K562 (cell line): ENCODE results near the gene AAGAB. TPM values are rescaled to one million over a fixed set of nuclear protein-coding genes. Genes with fewer than 3 reads are reported as not detected.

Source experiments
- ATAC-seq: fragments of 200-7000 bp; cut with Tn5 transposase; 3 replicates; pipeline ENCODE4 v1.9.1; 2020; ENCODE audit warnings: moderate library complexity
- BruUV-seq: library from RNA; stranded (reverse); fragments of 400-500 nt; replicated peaks from 2 replicates; lab custom pipeline; 2021; lab: Mats Ljungman, UMichigan
- CTCF ChIA-PET: fragments of 300-600 bp; formaldehyde crosslinking; extraction: SDS; loops from one replicate; lab custom pipeline; 2021; ENCODE audit warnings: low intra/inter-chr PET ratio; lab: Yijun Ruan, JAX
- POLR2A ChIA-PET: fragments of 300-600, 350-650 bp; sonication (Branson Sonifier 250); formaldehyde crosslinking; extraction: SDS; loops from one replicate; lab custom pipeline; 2021; ENCODE audit warnings: antibody characterized with exemption, inconsistent platforms; lab: Yijun Ruan, JAX
- DNase-seq, 4 experiments: peaks; one replicate each; pipeline versions ENCODE4 v3.0.0 to v3.0.0-alpha.2; 2011 to 2018; ENCODE audit warnings: low spot score in 3 of 4, mixed read lengths in 3 of 4; ENCODE audit errors: extremely low read depth in 1 of 4
- FAIRE-seq: peaks from 2 replicates; lab custom pipeline; 2011; peaks lifted over from hg19 to GRCh38; lab: Jason Lieb, UNC
- H2AFZ ChIP-seq: 2 replicates; pipeline ENCODE4 v1.6.0; 2011; ENCODE audit warnings: low read depth, low read length, control low read depth, inconsistent platforms
- H3K27ac ChIP-seq: fragments of 200-600 bp; 3 replicates; pipeline ENCODE4 v1.8.0; 2011; ENCODE audit warnings: low read depth, mild to moderate bottlenecking, control low read depth, inconsistent platforms, low read length, moderate library complexity, mixed read lengths; ENCODE audit errors: extremely low read depth
- H3K27me3 ChIP-seq, 2 experiments: fragments of 300-600 bp in 1 of 2; 2 replicates in 1 of 2; 3 replicates in 1 of 2; pipeline versions ENCODE4 v1.6.0 to v1.8.0; 2011; ENCODE audit warnings: inconsistent platforms in 2 of 2, low read length in 2 of 2, mild to moderate bottlenecking in 1 of 2, mixed read lengths in 1 of 2, moderate library complexity in 1 of 2; ENCODE audit not compliant: control insufficient read depth in 2 of 2, insufficient read depth in 2 of 2
- H3K36me3 ChIP-seq: fragments of 300-600 bp; 3 replicates; pipeline ENCODE4 v1.8.0; 2011; ENCODE audit warnings: mild to moderate bottlenecking, low read length, inconsistent platforms; ENCODE audit not compliant: control insufficient read depth, insufficient read depth
- H3K4me1 ChIP-seq, 2 experiments: fragments of 200-600 bp in 1 of 2; replicated peaks in 1 of 2; 2 replicates in 1 of 2; 3 replicates in 1 of 2; pipeline versions ENCODE4 v1.5.1 to v1.8.0; 2011; ENCODE audit warnings: inconsistent platforms in 2 of 2, low read length in 2 of 2, mild to moderate bottlenecking in 1 of 2, mixed read lengths in 1 of 2, moderate library complexity in 1 of 2; ENCODE audit not compliant: control insufficient read depth in 2 of 2, insufficient read depth in 2 of 2
- H3K4me2 ChIP-seq: 2 replicates; pipeline ENCODE4 v1.6.1; 2011; ENCODE audit warnings: low read length, control low read depth, inconsistent platforms, mixed read lengths; ENCODE audit not compliant: insufficient read depth
- H3K4me3 ChIP-seq: fragments of 200-600 bp; sonication (generic), shearing (Covaris generic); 2 replicates; pipeline ENCODE4 v1.5.1; 2016; ENCODE audit warnings: control low read depth, inconsistent platforms
- H3K79me2 ChIP-seq: fragments of 200-600 bp; 3 replicates; pipeline ENCODE4 v1.8.0; 2011; ENCODE audit warnings: low read length, inconsistent platforms; ENCODE audit not compliant: control insufficient read depth, insufficient read depth
- H3K9ac ChIP-seq, 2 experiments: 2 replicates each; pipeline versions ENCODE4 v1.6.0 to v1.6.1; 2011; ENCODE audit warnings: low read depth in 2 of 2, low read length in 2 of 2, control low read depth in 1 of 2, inconsistent platforms in 1 of 2, mild to moderate bottlenecking in 1 of 2, mixed read lengths in 1 of 2; ENCODE audit not compliant: insufficient read depth in 1 of 2
- H3K9me1 ChIP-seq: one replicate; pipeline ENCODE4 v1.6.0; 2011; ENCODE audit warnings: inconsistent platforms, mild to moderate bottlenecking, low read length, moderate library complexity; ENCODE audit not compliant: control insufficient read depth, insufficient read depth
- H3K9me3 ChIP-seq: replicated peaks from 2 replicates; pipeline ENCODE4 v1.5.1; 2011; ENCODE audit warnings: low read depth, low read length, inconsistent platforms; ENCODE audit not compliant: control insufficient read depth, insufficient read depth
- H4K20me1 ChIP-seq: replicated peaks from 2 replicates; pipeline ENCODE4 v1.6.1; 2011; ENCODE audit warnings: low read length, inconsistent platforms, mixed read lengths; ENCODE audit not compliant: control insufficient read depth, insufficient read depth
- ARID4B ChIP-seq: sonication (generic); formaldehyde crosslinking; IDR thresholded peaks from 2 replicates; pipeline ENCODE4 v1.8.0; 2022; ENCODE audit warnings: mild to moderate bottlenecking, missing genetic modification reagents
- GABPA ChIP-seq: fragments of 200-800 bp; sonication (Bioruptor generic); conservative IDR thresholded peaks from 2 replicates; pipeline ENCODE4 v1.6.1; 2016; ENCODE audit warnings: low read depth, missing genetic modification characterization, missing compliant biosample characterization
- GMEB1 ChIP-seq: fragments of 250-450 bp; sonication (Bioruptor Pico); IDR thresholded peaks from 2 replicates; pipeline ENCODE4 v1.4.0; 2020; ENCODE audit warnings: mild to moderate bottlenecking
- RBM22 ChIP-seq: fragments of 200-400 bp; formaldehyde crosslinking; IDR thresholded peaks from 2 replicates; pipeline ENCODE4 v1.6.1; 2018; ENCODE audit warnings: low read length, low read depth; ENCODE audit not compliant: poor library complexity, severe bottlenecking
- WGBS: fragments of 100-300 bp; shearing (Covaris generic); methylation state at CpG from one replicate; pipeline ENCODE4 v1.1.6; 2016; ENCODE audit warnings: low coverage, mixed read lengths; ENCODE audit not compliant: insufficient coverage; ENCODE audit errors: missing lambda C conversion rate; 5-methylcytosine and 5-hydroxymethylcytosine counted together
- in situ Hi-C: fragments of 300-500 bp; cut with MboI; formaldehyde crosslinking; loops from 4 replicates; pipeline ENCODE4 v1.15.0; 2018; ENCODE audit warnings: inconsistent platforms, mixed read lengths
- intact Hi-C: fragments of 100-400 bp; cut with micrococcal nuclease; formaldehyde crosslinking; loops from 2 replicates; pipeline ENCODE4 v1.14.2; 2022
- polyA plus RNA-seq, 8 experiments: library from polyadenylated mRNA; depleted of rRNA in 4 of 8; stranded (reverse) in 5 of 8; unstranded in 3 of 8; fragments of >200 nt; fragmentation: Nextera tagmentation in 2 of 8; fragmentation: Illumina TruSeq in 1 of 8; extraction: Ambion mirVana in 2 of 8; extraction: Trizol in 1 of 8; gene quantifications; 2 replicates each; pipeline versions ENCODE4 v1.2.1 to v1.2.3, GENCODE V29; 2011 to 2014; ENCODE audit warnings: inconsistent platforms in 1 of 8, missing spikeins in 1 of 8
- total RNA-seq, 7 experiments: library from RNA; depleted of rRNA in 6 of 7; stranded (reverse); fragments of >200 nt in 6 of 7; fragmentation: Illumina TruSeq in 2 of 7; extraction: Trizol in 2 of 7; gene quantifications; 2 replicates each; pipeline versions ENCODE4 v1.2.1 to v1.2.3, GENCODE V29; 2011 to 2021; ENCODE audit warnings: low replicate concordance in 1 of 7

The AAGAB gene
- total and polyA plus RNA-seq, 9 of the 15 experiments (the other 6 are each of a cell fraction or from before 2014, with no cell fraction given) = 17.8 to 109 (median 58.3) TPM

GRCh38 chr15:67185621-67186225 is 68.7 kb downstream of the AAGAB start:
- Histone ChIP-seq H3K4me2 (no peak overlapping the region), H3K79me2 (no peaks in the 10 kb centered on the region), H3K4me3 (no peak overlapping the region), H3K36me3 (peaks cover 70% of the 10 kb centered on the region; the same call in 2 of the 3 replicates), H4K20me1 (no peaks in the 10 kb centered on the region), H3K9ac (no peak overlapping the region), H2AFZ (no peak overlapping the region), H3K27me3 (no peaks in the 10 kb centered on the region), H3K27ac (no peak overlapping the region), H3K9me3 (no peaks in the 10 kb centered on the region), H3K9me1 (peaks cover 4% of the 10 kb centered on the region), H3K4me1 (no peaks in the 10 kb centered on the region)
- ATAC-seq (no peak), DNase-seq (no peak), FAIRE-seq (peak; percentile 44)
- intact Hi-C loops (no loop called here), in situ Hi-C loops (no loop called here)
- TF ChIP-seq GMEB1 (CRISPR knock-in tag) (no peak), RBM22 (peak; percentile 19)
- POLR2A ChIA-PET = interaction anchor here (1.4 kb wide), 1 partner anchor 12 kb away, joined by 10 read pairs; no protein-coding TSS in a partner anchor
- BruUV-seq = no TSS peak
- CTCF ChIA-PET = no interaction called here
- WGBS = 86% methylated on average over 9 of the region's 9 CpGs

GRCh38 chr15:67185051-67185450 is 69.4 kb downstream of the AAGAB start:
- Histone ChIP-seq H3K79me2 (no peaks in the 10 kb centered on the region), H3K4me2 (no peak overlapping the region), H3K36me3 (peaks cover 71% of the 10 kb centered on the region; the same call in 2 of the 3 replicates), H3K9me1 (peaks cover 4% of the 10 kb centered on the region), H3K4me1 (peaks cover 0 to 1% of the 10 kb centered on the region in 2 experiments; a peak in 1 of 5 replicates), H3K9ac (peak overlapping the region in 1 of 2 experiments; percentile 20; a peak in 1 of 4 replicates), H4K20me1 (no peaks in the 10 kb centered on the region), H3K9me3 (no peaks in the 10 kb centered on the region), H3K4me3 (no peak overlapping the region), H3K27me3 (no peaks in the 10 kb centered on the region), H2AFZ (no peak overlapping the region), H3K27ac (no peak overlapping the region)
- ATAC-seq (no peak), DNase-seq (no peak), FAIRE-seq (no peak)
- BruUV-seq = no TSS peak
- no peak for TF ChIP-seq GABPA (tag)
- TF ChIP-seq ARID4B (CRISPR knock-in tag) = no peak
- in situ Hi-C loops (no loop called here), intact Hi-C loops (no loop called here)
- CTCF ChIA-PET = no interaction called here
- POLR2A ChIA-PET = no interaction called here
- 75% methylated on average over 6 of the region's 6 CpGs for WGBS
